ENCODE data around the gene SEC16A. TPM values are rescaled to one million over a fixed set of nuclear protein-coding genes. Genes with fewer than 3 reads are reported as not detected.

The SEC16A gene
- total RNA-seq, 1 donor from 2014 or later, result 102 TPM

DNA sequence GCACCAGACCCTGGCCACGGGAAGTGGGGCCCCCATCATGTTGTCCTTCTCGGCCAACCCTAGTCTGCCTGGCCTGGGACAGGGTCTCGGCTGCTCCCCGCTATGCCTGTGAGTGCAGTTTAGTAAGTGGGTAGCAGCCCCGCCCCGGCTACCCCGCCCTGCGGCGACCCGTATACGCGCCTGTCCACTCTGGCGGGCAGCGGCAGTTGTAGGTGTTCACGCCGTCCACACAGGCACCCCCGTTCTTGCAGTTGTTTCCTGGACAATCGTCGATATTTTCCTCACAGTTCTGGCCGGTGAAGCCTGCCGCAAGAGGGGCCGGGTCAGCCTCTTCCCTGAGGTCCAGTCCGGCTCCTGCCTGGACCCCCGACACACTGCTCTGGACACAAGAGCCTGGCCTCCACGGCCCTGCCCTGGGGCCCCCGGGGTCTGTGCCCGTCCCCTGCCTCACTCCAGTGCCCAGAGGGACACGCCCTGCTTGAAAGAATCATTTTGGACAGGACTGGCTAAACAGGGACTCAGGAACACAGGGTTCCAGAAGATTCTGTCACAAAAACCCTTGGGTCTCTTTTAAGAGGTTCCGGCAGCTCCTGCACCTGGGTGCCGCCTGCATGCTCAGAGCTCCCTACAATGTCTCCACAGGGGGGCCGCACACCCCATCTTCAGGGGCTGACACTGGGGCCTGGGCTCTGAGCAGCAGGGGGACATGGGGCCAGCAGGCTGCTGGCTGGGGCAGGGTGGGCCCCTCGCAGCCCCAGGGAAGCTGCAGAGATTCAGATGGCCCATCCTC, 36.6 kb upstream of the SEC16A start:
- no peak for DNase-seq (ENCODE audit: low spot score)

- DNase-seq (ENCODE audit: low spot score), result no peak
These were observed 35.8 kb upstream of the SEC16A start for GRCh38 chr9:136518623-136519022.

DNA sequence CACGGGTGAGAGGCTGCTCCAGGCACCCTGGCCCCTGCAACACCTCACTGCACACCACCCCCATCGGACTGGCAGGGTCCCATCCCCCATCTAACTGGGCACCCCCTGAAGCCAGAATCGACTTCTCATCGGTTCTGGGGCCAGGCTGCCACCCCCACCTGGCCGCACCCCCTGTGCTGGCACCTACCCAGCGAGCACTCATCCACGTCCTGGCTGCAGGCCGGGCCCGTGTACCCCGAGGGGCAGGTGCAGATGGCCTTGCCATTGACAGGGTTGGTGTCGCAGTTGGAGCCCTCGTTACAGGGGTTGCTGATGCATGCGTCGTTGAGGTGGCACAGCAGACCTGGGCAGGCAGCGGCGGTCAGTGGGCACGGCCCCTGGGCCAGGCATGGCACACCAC, 35.1 kb upstream of the SEC16A start:
- no peak for DNase-seq (ENCODE audit: low spot score)

DNA sequence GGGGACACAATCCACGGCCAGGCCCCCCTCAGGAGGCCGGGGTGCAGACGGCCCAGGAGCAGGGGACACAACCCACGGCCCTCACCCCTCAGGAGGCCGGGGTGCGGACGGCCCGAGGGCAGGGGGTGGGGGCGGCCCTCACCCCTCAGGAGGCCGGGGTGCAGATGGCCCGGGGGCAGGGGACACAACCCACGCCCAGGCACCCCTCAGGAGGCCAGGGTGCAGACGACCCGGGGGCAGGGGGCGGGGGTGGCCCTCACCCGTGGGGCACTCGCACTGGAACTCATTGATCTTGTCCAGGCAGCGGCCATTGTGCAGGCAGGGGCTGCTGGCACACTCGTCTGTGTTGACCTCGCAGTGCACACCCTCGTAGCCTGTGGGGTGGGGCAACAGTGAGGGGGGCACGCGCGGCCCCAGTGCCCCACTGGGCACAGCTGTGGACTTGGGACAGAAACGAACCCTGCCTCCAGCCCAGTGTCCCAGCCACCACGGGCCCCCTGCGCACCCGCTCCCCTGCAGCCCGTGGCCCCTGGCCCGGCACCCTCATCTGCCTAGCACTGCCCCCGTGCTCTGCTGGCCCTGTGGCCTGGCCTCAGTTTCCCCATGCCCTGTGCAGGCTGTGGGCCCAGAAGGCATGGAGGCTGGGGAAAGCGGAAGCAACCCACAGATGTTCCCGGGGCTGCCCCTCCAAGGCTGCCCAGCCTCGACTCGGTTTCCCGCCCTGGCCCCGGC, 34.3 kb upstream of the SEC16A start:
- DNase-seq (ENCODE audit: low spot score), result no peak

- no peak for DNase-seq (ENCODE audit: low spot score)
These were observed 33.4 kb upstream of the SEC16A start for GRCh38 chr9:136516191-136516654.

DNA sequence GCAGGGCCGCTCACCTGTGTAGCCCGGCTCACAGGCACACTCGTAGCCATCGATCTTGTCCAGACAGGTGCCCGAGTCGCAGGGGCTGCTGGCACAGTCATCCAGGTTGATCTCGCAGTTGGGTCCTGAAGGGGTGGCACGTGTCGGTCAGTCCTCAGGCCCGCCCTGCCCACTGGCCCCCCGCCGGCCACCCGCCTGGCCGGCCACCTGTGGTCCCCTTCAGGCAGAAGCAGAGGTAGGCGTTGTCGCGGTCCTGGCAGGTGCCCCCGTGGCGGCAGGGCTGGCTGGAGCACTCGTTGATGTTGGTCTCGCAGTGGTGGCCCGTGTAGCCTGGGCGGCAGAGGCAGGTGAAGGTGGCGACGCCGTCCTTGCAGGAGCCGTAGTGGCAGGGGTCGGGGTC, 32.4 kb upstream of the SEC16A start:
- DNase-seq (ENCODE audit: low spot score), result no peak

DNA sequence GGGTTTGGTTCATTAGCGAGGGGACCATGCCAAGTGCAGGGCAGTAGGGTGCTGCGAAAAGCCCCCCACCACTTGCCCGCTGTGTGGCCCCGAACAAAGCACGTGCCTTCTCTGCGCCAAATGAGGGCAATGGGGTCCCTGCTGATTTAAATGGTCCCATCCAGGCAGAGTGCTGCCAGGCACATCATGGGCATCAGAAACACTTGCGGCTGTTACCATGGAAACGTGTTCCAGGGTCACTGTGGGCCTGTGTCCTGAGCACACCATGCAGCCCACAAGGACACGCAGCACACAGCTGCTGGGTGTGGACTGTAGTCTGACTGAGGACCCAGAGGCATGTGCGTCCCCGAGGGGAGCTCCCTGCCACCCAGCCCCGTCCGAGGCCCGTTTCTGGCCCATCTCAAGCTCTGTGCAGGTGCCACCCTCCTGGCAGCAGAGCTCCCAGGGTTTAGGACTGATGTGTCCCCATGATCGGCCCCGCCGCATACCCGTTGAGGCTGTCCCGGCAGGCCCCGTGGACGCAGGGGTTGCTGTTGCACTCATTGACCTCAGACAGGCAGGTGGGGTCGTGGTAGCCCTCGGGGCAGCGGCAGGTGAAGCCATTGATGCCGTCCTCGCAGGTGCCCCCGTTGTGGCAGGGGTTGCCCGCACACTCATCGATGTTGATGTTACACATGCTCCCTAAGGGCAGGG, 31.3 kb upstream of the SEC16A start:
- DNase-seq (ENCODE audit: low spot score), result no peak

DNA sequence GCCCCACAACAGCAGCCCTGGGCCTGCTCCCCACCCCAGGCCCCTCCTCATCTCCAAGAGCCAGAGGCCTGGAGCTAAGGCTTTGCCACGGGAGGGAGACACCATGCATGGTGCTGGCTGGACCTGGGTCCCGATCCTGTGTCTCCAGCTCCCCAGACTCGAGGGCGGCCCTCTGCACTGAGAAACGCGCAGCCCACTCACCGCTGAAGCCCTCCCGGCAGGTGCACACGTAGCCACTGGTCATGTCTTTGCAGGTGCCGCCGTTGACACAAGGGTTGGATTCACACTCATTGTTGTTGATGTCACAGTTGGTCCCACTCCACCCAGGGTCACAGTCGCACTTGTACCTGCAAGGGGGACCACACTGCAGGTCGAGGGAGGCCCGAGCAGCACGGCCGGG, 30.4 kb upstream of the SEC16A start:
- DNase-seq (ENCODE audit: low spot score), result no peak

DNA sequence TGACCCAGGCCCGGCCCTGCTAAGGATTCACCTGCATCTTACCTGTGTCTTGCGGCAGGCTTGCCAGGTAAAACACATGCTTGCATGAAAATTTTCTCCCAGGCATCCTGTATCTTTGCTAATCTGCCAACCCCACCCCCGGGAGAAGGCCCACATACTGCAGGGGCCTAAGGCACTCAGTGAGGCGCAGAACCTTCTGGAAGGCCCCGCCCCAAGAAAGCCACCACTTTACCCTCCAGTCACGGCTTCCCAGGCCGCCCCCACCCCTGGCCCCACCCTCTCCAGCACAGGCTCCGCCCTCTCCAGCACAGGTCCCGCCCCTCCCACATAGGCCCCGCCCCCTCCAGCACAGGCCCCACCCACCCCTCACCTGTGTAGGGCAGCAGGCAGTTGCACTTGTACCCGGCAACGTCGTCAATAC, 29.8 kb upstream of the SEC16A start:
- DNase-seq (ENCODE audit: low spot score), result no peak

GRCh38 chr9:136511670-136512592, 29.1 kb upstream of the SEC16A start:
- DNase-seq (ENCODE audit: low spot score), result no peak

DNA sequence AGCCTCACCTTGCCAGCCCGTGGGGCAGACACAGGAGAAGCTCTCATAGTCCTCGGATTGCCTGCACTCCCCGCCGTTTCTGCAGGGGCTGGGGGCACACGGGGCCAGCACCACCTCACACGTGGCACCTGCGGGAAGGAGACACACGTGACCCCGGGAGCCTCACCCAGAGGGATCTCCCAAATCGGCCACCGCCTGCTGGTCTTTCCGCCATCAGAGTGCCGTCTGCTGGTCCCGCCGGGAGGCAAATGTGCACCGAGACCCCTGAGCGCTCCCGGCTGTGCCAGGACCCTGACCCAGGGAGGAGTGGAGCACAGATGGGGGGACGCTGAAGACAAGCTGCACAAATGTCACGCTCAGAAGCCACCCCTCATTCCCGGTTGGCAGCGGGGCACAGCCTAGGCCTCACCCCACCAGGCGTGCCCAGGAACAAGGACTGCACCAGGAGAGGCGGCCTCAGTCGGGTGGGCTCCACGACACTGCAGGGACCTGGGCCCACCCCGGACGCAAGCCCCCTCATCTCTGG, 28.4 kb upstream of the SEC16A start:
- no peak for DNase-seq (ENCODE audit: low spot score)

GRCh38 chr9:136510561-136510960, 27.7 kb upstream of the SEC16A start:
- DNase-seq (ENCODE audit: low spot score), result no peak

DNA sequence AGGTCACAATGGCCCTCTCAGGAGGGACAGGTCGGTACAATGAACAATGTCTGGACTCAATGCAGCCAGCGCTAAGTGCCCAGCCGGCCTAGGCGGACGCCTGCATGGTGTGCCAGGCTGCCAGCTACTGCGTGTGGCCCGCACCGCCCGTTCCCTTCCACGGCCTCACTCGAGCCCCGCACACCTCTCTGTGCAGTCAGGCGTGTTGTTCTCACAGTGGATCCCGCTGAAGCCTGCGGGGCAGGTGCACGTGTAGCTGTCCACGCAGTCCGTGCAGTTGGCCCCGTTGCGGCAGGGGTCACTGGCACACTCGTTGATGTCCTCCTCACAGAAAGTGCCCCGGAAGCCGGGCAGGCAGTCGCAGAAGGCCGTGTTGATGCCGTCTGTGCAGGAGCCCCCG, 26.7 kb upstream of the SEC16A start:
- DNase-seq (ENCODE audit: low spot score), result no peak

- DNase-seq (ENCODE audit: low spot score), result no peak
These were observed 26.1 kb upstream of the SEC16A start for GRCh38 chr9:136508729-136509500.

DNA sequence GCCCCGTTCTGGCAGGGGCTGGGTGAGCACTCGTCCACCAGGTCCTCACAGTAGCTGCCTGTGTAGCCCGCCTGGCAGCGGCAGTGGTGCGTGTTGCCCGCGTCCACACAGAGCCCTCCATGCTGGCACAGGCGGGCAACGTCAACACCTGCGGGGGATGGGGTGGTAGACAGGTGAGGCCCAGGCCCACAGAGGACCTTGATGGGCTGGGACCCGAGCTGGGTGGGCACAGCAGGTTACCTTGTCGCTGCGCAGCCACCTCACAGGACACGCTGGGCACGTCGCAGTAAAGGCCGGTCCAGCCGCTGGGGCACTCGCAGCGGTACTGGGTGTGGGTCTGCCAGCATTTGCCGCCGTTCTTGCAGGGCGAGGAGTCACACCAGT, 25.1 kb upstream of the SEC16A start:
- no peak for DNase-seq (ENCODE audit: low spot score)

DNA sequence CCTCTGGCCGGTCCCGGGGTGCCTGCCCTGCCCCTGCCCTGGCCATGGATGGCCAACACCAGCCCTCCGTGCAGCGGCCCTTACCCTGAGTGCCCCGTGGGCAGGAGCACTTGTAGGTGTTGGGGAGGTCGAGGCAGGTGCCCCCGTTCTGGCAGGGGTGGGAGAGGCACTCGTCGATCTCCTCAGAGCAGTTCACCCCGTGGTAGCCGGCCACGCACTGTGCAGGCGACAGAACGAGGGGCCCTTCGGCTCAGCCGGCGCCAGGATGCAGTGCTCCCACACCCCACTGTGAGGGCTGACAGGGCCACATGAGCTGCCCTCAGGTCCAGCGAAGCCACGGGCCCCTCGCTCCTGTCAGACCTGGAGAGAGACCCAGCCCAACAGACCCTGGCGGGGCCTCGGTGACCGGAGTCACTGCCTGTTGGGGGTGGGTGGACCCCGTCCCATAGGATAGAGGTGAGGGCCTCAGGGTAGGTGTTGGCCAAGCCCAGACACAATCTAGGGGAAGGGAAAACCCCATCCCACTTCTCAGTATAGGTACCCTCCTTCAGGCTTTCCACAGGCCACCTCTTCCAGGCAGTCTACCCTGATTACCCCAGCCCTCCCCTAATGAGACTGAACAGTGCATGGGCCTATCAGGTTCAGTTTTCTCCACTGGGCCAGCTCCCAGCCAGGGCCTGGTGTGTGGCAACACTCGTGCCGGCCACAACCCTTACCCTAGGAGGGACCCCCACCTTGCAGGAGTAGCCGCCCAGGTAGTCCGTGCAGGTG, 24.6 kb upstream of the SEC16A start:
- no peak for DNase-seq (ENCODE audit: low spot score)

- no peak for DNase-seq (ENCODE audit: low spot score)
These were observed 23.6 kb upstream of the SEC16A start for GRCh38 chr9:136506425-136506824.

DNA sequence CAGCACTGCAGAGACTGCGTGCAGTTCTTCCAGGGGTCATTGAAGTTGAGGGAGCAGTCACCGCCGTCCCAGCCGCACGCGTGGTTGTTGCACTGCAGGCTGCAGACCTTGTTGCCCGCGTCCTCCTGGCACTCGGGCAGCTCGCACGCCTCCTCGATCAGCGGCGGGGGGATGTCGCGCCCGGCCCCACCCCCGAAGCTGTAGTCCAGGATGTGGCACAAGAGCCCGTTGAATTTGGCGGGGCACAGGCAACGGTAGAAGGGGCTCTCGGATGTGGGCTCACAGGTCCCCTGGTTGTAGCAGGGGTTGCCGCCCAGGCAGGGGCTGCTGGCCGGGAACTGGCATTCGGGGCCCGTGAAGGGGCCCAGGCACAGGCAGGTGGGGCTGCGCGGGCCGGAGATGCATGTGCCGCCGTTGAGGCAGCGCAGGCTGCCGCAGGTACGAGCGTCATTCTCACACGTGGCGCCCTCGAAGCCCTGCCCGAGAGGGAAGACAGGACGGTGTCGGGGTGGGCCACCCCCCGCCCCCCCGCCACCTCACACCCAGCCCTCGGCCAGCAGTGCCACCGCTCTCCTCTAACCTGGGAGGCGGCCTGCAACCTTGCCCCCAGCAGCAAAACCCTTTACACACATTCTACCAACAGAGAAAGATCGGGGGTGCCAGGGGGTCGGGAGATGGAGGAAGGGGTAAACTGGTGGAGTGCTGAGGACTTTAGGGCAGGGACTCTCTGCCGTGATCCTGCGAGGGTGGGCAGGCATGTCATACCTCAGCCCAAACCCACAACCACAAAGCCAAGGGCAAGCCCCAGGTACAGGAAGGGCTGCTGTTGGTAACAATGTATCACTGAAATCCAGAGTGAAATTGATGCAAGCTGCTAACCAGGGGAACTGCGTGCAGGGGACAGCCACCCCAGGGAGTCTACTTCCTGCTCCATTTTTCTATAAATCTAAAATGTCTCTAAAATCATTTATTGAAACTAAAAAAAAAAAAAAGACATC, 22.9 kb upstream of the SEC16A start:
- no peak for DNase-seq (ENCODE audit: low spot score)

Data from ureter (tissue), 1 donor.